Measurements from ENCODE around the gene IFIT1. TPM values are rescaled to one million over a fixed set of nuclear protein-coding genes. Genes with fewer than 3 reads are reported as not detected.
A peak's percentile ranks its signal among the peaks of the same experiment; 100 is the strongest.

IFIT1 gene
- total and polyA plus RNA-seq, 9 of the 15 experiments (the other 6 are each of a cell fraction or from before 2014, with no cell fraction given), result 0.03 to 0.40 (median 0.18) TPM

DNA sequence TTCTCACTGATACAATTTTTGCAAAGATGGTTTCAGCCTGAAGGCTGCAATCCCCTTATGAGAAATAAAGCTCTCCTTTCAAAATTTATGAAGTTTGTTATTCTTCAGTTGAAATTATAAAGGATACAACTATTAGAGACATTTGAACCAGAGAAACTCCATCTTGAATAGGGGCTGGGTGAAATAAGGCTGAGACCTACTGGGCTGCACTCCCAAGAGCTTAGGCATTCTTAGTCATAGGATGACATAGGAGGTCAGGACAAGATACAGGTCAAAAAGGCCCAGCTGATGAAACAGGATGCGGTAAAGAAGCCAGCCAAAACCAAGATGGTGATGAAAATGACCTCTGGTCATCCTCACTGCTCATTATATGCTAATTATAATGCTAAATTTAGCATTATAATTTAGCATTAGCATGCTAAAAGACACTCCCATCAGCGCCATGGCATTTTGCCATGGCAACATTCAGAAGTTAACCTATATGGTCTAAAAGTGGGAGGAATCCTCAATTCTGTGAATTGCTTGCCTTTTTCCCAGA, 37.0 kb upstream of the IFIT1 start (continued):
- TF ChIP-seq, protein P1, sequence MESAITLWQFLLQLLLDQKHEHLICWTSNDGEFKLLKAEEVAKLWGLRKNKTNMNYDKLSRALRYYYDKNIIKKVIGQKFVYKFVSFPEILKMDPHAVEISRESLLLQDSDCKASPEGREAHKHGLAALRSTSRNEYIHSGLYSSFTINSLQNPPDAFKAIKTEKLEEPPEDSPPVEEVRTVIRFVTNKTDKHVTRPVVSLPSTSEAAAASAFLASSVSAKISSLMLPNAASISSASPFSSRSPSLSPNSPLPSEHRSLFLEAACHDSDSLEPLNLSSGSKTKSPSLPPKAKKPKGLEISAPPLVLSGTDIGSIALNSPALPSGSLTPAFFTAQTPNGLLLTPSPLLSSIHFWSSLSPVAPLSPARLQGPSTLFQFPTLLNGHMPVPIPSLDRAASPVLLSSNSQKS (CRISPR knock-in tag; IDR thresholded peaks at IDR 0.05), result 0 out of 2 replicates have a peak, but pooled peaks have one; percentile 42
- TF ChIP-seq ZNF444 (CRISPR knock-in tag; IDR thresholded peaks at IDR 0.05) (peak; percentile 76; the same call in 1 of the 2 replicates), ZNF212 (CRISPR knock-in tag; IDR thresholded peaks at IDR 0.05) (peak; percentile 83; the same call in 1 of the 2 replicates), STAT5B (CRISPR knock-in tag; IDR thresholded peaks at IDR 0.05) (no peak), FOS (IDR thresholded peaks at IDR 0.05; ENCODE audit: extremely low read depth, insufficient read length) (no peak), ZFP36 (IDR thresholded peaks at IDR 0.05; ENCODE audit: low read depth, low read length, partially characterized antibody) (no peak), NCOA2 (IDR thresholded peaks at IDR 0.05; ENCODE audit: partially characterized antibody in 2 of 2) (no peak), GTF2E2 (tag; IDR thresholded peaks at IDR 0.05) (no peak; the same call in 1 of the 2 replicates), ZNF766 (CRISPR knock-in tag; conservative IDR thresholded peaks at IDR 0.05) (peak; percentile 69; the same call in 1 of the 2 replicates), E2F3 (CRISPR knock-in tag; IDR thresholded peaks at IDR 0.05) (no peak), ZNF778 (CRISPR knock-in tag; IDR thresholded peaks at IDR 0.05) (no peak), BCL6 (CRISPR knock-in tag; IDR thresholded peaks at IDR 0.05) (peak; percentile 47; the same call in 1 of the 2 replicates)
- TF ChIP-seq, protein P2, sequence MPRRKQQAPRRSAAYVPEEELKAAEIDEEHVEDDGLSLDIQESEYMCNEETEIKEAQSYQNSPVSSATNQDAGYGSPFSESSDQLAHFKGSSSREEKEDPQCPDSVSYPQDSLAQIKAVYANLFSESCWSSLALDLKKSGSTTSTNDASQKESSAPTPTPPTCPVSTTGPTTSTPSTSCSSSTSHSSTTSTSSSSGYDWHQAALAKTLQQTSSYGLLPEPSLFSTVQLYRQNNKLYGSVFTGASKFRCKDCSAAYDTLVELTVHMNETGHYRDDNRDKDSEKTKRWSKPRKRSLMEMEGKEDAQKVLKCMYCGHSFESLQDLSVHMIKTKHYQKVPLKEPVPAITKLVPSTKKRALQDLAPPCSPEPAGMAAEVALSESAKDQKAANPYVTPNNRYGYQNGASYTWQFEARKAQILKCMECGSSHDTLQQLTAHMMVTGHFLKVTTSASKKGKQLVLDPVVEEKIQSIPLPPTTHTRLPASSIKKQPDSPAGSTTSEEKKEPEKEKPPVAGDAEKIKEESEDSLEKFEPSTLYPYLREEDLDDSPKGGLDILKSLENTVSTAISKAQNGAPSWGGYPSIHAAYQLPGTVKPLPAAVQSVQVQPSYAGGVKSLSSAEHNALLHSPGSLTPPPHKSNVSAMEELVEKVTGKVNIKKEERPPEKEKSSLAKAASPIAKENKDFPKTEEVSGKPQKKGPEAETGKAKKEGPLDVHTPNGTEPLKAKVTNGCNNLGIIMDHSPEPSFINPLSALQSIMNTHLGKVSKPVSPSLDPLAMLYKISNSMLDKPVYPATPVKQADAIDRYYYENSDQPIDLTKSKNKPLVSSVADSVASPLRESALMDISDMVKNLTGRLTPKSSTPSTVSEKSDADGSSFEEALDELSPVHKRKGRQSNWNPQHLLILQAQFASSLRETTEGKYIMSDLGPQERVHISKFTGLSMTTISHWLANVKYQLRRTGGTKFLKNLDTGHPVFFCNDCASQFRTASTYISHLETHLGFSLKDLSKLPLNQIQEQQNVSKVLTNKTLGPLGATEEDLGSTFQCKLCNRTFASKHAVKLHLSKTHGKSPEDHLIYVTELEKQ (CRISPR knock-in tag; IDR thresholded peaks at IDR 0.05), result peak; percentile 82; the same call in 1 of the 2 replicates
- TF ChIP-seq, protein P3, sequence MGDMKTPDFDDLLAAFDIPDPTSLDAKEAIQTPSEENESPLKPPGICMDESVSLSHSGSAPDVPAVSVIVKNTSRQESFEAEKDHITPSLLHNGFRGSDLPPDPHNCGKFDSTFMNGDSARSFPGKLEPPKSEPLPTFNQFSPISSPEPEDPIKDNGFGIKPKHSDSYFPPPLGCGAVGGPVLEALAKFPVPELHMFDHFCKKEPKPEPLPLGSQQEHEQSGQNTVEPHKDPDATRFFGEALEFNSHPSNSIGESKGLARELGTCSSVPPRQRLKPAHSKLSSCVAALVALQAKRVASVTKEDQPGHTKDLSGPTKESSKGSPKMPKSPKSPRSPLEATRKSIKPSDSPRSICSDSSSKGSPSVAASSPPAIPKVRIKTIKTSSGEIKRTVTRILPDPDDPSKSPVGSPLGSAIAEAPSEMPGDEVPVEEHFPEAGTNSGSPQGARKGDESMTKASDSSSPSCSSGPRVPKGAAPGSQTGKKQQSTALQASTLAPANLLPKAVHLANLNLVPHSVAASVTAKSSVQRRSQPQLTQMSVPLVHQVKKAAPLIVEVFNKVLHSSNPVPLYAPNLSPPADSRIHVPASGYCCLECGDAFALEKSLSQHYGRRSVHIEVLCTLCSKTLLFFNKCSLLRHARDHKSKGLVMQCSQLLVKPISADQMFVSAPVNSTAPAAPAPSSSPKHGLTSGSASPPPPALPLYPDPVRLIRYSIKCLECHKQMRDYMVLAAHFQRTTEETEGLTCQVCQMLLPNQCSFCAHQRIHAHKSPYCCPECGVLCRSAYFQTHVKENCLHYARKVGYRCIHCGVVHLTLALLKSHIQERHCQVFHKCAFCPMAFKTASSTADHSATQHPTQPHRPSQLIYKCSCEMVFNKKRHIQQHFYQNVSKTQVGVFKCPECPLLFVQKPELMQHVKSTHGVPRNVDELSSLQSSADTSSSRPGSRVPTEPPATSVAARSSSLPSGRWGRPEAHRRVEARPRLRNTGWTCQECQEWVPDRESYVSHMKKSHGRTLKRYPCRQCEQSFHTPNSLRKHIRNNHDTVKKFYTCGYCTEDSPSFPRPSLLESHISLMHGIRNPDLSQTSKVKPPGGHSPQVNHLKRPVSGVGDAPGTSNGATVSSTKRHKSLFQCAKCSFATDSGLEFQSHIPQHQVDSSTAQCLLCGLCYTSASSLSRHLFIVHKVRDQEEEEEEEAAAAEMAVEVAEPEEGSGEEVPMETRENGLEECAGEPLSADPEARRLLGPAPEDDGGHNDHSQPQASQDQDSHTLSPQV (IDR thresholded peaks at IDR 0.05), result peak; percentile 96
- TF ChIP-seq, protein P4, sequence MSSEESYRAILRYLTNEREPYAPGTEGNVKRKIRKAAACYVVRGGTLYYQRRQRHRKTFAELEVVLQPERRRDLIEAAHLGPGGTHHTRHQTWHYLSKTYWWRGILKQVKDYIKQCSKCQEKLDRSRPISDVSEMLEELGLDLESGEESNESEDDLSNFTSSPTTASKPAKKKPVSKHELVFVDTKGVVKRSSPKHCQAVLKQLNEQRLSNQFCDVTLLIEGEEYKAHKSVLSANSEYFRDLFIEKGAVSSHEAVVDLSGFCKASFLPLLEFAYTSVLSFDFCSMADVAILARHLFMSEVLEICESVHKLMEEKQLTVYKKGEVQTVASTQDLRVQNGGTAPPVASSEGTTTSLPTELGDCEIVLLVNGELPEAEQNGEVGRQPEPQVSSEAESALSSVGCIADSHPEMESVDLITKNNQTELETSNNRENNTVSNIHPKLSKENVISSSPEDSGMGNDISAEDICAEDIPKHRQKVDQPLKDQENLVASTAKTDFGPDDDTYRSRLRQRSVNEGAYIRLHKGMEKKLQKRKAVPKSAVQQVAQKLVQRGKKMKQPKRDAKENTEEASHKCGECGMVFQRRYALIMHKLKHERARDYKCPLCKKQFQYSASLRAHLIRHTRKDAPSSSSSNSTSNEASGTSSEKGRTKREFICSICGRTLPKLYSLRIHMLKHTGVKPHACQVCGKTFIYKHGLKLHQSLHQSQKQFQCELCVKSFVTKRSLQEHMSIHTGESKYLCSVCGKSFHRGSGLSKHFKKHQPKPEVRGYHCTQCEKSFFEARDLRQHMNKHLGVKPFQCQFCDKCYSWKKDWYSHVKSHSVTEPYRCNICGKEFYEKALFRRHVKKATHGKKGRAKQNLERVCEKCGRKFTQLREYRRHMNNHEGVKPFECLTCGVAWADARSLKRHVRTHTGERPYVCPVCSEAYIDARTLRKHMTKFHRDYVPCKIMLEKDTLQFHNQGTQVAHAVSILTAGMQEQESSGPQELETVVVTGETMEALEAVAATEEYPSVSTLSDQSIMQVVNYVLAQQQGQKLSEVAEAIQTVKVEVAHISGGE (CRISPR knock-in tag; IDR thresholded peaks at IDR 0.05), result 0 out of 6 replicates have a peak, but pooled peaks of 1 of the 3 experiments have one; percentile 33
